Trophoblast cell (in vitro differentiated cells and primary cell): ENCODE measurements around the gene MTMR3.

ENCODE experiments used
- DNase-seq, 2 donors: peaks; one replicate each; pipeline ENCODE4 v3.0.0-alpha.2; 2016
- H2AFZ ChIP-seq: 2 replicates; pipeline ENCODE4 v1.6.1; 2013; ENCODE audit warnings: low read length, moderate library complexity, mild to moderate bottlenecking; ENCODE audit not compliant: insufficient read depth, poor library complexity
- H2AK5ac ChIP-seq: 2 replicates; pipeline ENCODE4 v1.6.1; 2013; ENCODE audit warnings: mild to moderate bottlenecking, low read length
- H2BK120ac ChIP-seq: 2 replicates; pipeline ENCODE4 v1.6.1; 2013; ENCODE audit warnings: low read length, mild to moderate bottlenecking, moderate library complexity; ENCODE audit not compliant: insufficient read depth, poor library complexity
- H2BK12ac ChIP-seq: 2 replicates; pipeline ENCODE4 v1.6.1; 2013; ENCODE audit warnings: mild to moderate bottlenecking, low read length, moderate library complexity
- H2BK5ac ChIP-seq: 2 replicates; pipeline ENCODE4 v1.6.1; 2013; ENCODE audit warnings: low read length, low read depth, moderate library complexity, mild to moderate bottlenecking; ENCODE audit not compliant: poor library complexity
- H3K14ac ChIP-seq: 2 replicates; pipeline ENCODE4 v1.6.1; 2013; ENCODE audit warnings: mild to moderate bottlenecking, low read length
- H3K18ac ChIP-seq: 2 replicates; pipeline ENCODE4 v1.6.1; 2013; ENCODE audit warnings: mild to moderate bottlenecking, low read length
- H3K23ac ChIP-seq: 2 replicates; pipeline ENCODE4 v1.6.1; 2013; ENCODE audit warnings: low read length
- H3K27ac ChIP-seq: 2 replicates; pipeline ENCODE4 v1.5.1; 2013; ENCODE audit warnings: low read depth, mild to moderate bottlenecking, inconsistent platforms, low read length, moderate library complexity
- H3K27me3 ChIP-seq: 2 replicates; pipeline ENCODE4 v1.6.1; 2013; ENCODE audit warnings: inconsistent platforms, mild to moderate bottlenecking, low read length, moderate library complexity; ENCODE audit not compliant: insufficient read depth
- H3K36me3 ChIP-seq, 2 experiments: 1 replicate in 1 of 2; 2 replicates in 1 of 2; pipeline ENCODE4 v1.6.1; 2013; ENCODE audit warnings: low read length in 2 of 2, mild to moderate bottlenecking in 2 of 2, moderate library complexity in 1 of 2; ENCODE audit not compliant: insufficient read depth in 2 of 2, control insufficient read depth in 1 of 2
- H3K4ac ChIP-seq: 2 replicates; pipeline ENCODE4 v1.6.1; 2013; ENCODE audit warnings: low read depth, mild to moderate bottlenecking, low read length, moderate library complexity
- H3K4me1 ChIP-seq, 2 experiments: 1 replicate in 1 of 2; 2 replicates in 1 of 2; pipeline ENCODE4 v1.6.1; 2013; ENCODE audit warnings: low read length in 2 of 2, mild to moderate bottlenecking in 2 of 2, moderate library complexity in 1 of 2; ENCODE audit not compliant: insufficient read depth in 2 of 2, control insufficient read depth in 1 of 2
- H3K4me2 ChIP-seq: 2 replicates; pipeline ENCODE4 v1.6.1; 2013; ENCODE audit warnings: inconsistent platforms, mild to moderate bottlenecking, low read length, moderate library complexity
- H3K4me3 ChIP-seq: 2 replicates; pipeline ENCODE4 v1.5.1; 2013; ENCODE audit warnings: mild to moderate bottlenecking, low read depth, low read length, inconsistent platforms
- H3K79me1 ChIP-seq: one replicate; pipeline ENCODE4 v1.6.1; 2013; ENCODE audit warnings: low read length
- H3K79me2 ChIP-seq: 2 replicates; pipeline ENCODE4 v1.6.1; 2013; ENCODE audit warnings: low read length, mild to moderate bottlenecking; ENCODE audit not compliant: control insufficient read depth, insufficient read depth, poor library complexity
- H3K9ac ChIP-seq: 2 replicates; pipeline ENCODE4 v1.6.1; 2013; ENCODE audit warnings: mild to moderate bottlenecking, low read length
- H3K9me3 ChIP-seq: 2 replicates; pipeline ENCODE4 v1.6.1; 2013; ENCODE audit warnings: low read depth, mild to moderate bottlenecking, control low read depth, inconsistent platforms, low read length; ENCODE audit not compliant: insufficient read depth
- H4K12ac ChIP-seq: 2 replicates; pipeline ENCODE4 v1.6.1; 2013; ENCODE audit warnings: low read depth, mild to moderate bottlenecking, low read length, moderate library complexity
- H4K8ac ChIP-seq: 2 replicates; pipeline ENCODE4 v1.6.1; 2013; ENCODE audit warnings: low read depth, mild to moderate bottlenecking, low read length, moderate library complexity
- H4K91ac ChIP-seq: one replicate; pipeline ENCODE4 v1.6.1; 2013; ENCODE audit warnings: low read depth, mild to moderate bottlenecking, low read length, moderate library complexity
- WGBS: extraction: QIAGEN DNeasy Blood & Tissue Kit; methylation state at CpG from one replicate; pipeline ENCODE4 v1.1.7; 2013; ENCODE audit warnings: missing lambda C conversion rate; ENCODE audit not compliant: insufficient read length, insufficient coverage; ENCODE audit errors: extremely low coverage; 5-methylcytosine and 5-hydroxymethylcytosine counted together

Gene MTMR3

GRCh38 chr22:29917052-29917902 is 34.3 kb downstream of the MTMR3 start:
- H3K4ac ChIP-seq = no peak overlapping the region
- no peak overlapping the region for H4K8ac ChIP-seq
- no peak overlapping the region for H3K23ac ChIP-seq
- no peak overlapping the region for H3K4me3 ChIP-seq
- no CpG with 5 or more reads among the region's 4 CpGs for WGBS
- no peak overlapping the region for H3K14ac ChIP-seq
- H3K18ac ChIP-seq = no peak overlapping the region
- H3K79me2 ChIP-seq = peaks cover 7% of the 10 kb centered on the region
- H2AK5ac ChIP-seq = no peak overlapping the region
- H3K4me1 ChIP-seq = peaks cover 0 to 11% of the 10 kb centered on the region in 2 experiments
- H3K36me3 ChIP-seq = no peaks in the 10 kb centered on the region
- H3K27ac ChIP-seq = no peak overlapping the region
- no peak overlapping the region for H4K91ac ChIP-seq
- H2BK120ac ChIP-seq = no peak overlapping the region
- H4K12ac ChIP-seq = no peak overlapping the region
- no peak overlapping the region for H2BK5ac ChIP-seq
- no peaks in the 10 kb centered on the region for H3K9me3 ChIP-seq
- no peaks in the 10 kb centered on the region for H3K27me3 ChIP-seq
- H2AFZ ChIP-seq = no peak overlapping the region
- no peak overlapping the region for H3K4me2 ChIP-seq
- no peak for DNase-seq
- no peak overlapping the region for H2BK12ac ChIP-seq
- H3K9ac ChIP-seq = no peak overlapping the region
- H3K79me1 ChIP-seq = no peaks in the 10 kb centered on the region

- Histone ChIP-seq H3K36me3 (no peaks in the 10 kb centered on the region), H2BK5ac (no peak overlapping the region), H3K4ac (peak overlapping the region; percentile 71), H2AK5ac (no peak overlapping the region), H3K9me3 (no peaks in the 10 kb centered on the region), H3K27me3 (no peaks in the 10 kb centered on the region), H3K23ac (no peak overlapping the region), H3K14ac (no peak overlapping the region), H4K91ac (no peak overlapping the region), H2BK12ac (no peak overlapping the region), H3K79me2 (peaks cover 3% of the 10 kb centered on the region), H3K18ac (no peak overlapping the region), H2BK120ac (no peak overlapping the region), H3K27ac (no peak overlapping the region), H2AFZ (no peak overlapping the region), H4K8ac (no peak overlapping the region), H3K4me3 (no peak overlapping the region), H3K4me1 (no peaks in the 10 kb centered on the region), H3K4me2 (no peak overlapping the region), H3K79me1 (no peaks in the 10 kb centered on the region), H4K12ac (no peak overlapping the region), H3K9ac (no peak overlapping the region)
- DNase-seq = no peak
- WGBS = no CpG with 5 or more reads among the region's 3 CpGs
Measured at GRCh38 chr22:29925402-29925801, 42.4 kb downstream of the MTMR3 start.

- Histone ChIP-seq H4K12ac (no peak overlapping the region), H3K4me1 (no peaks in the 10 kb centered on the region), H3K79me2 (peaks cover 2% of the 10 kb centered on the region), H4K8ac (no peak overlapping the region), H2BK5ac (no peak overlapping the region), H3K4ac (no peak overlapping the region), H4K91ac (no peak overlapping the region), H3K27ac (no peak overlapping the region), H2BK12ac (no peak overlapping the region), H2AK5ac (no peak overlapping the region), H3K9me3 (no peaks in the 10 kb centered on the region), H2AFZ (no peak overlapping the region), H3K14ac (no peak overlapping the region), H3K9ac (no peak overlapping the region), H3K79me1 (no peaks in the 10 kb centered on the region), H3K4me3 (no peak overlapping the region), H3K18ac (no peak overlapping the region), H3K23ac (no peak overlapping the region), H3K36me3 (no peaks in the 10 kb centered on the region), H3K27me3 (no peaks in the 10 kb centered on the region), H3K4me2 (no peak overlapping the region), H2BK120ac (no peak overlapping the region)
- WGBS = no CpG with 5 or more reads among the region's 4 CpGs
- no peak for DNase-seq
Measured at GRCh38 chr22:29926057-29926456, 43.1 kb downstream of the MTMR3 start.

- WGBS = no CpG with 5 or more reads among the region's 2 CpGs
- H4K8ac ChIP-seq = no peak overlapping the region
- no peak overlapping the region for H3K4ac ChIP-seq
Measured at GRCh38 chr22:29932136-29932535, 49.2 kb downstream of the MTMR3 start.

More at GRCh38 chr22:29932136-29932535, 49.2 kb downstream of the MTMR3 start:
- Histone ChIP-seq H2BK120ac (no peak overlapping the region), H3K18ac (no peak overlapping the region), H3K79me1 (no peaks in the 10 kb centered on the region), H3K27ac (no peak overlapping the region), H2AK5ac (no peak overlapping the region), H3K79me2 (no peaks in the 10 kb centered on the region), H4K12ac (no peak overlapping the region), H3K23ac (no peak overlapping the region), H3K9me3 (no peaks in the 10 kb centered on the region), H3K4me1 (no peaks in the 10 kb centered on the region), H3K36me3 (no peaks in the 10 kb centered on the region), H2BK5ac (no peak overlapping the region), H3K14ac (no peak overlapping the region), H2BK12ac (no peak overlapping the region), H3K27me3 (no peaks in the 10 kb centered on the region), H3K4me2 (no peak overlapping the region), H3K9ac (no peak overlapping the region), H4K91ac (no peak overlapping the region), H2AFZ (no peak overlapping the region), H3K4me3 (no peak overlapping the region)
- DNase-seq = no peak
